ENCODE data around the gene NME3.

The NME3 gene

DNA sequence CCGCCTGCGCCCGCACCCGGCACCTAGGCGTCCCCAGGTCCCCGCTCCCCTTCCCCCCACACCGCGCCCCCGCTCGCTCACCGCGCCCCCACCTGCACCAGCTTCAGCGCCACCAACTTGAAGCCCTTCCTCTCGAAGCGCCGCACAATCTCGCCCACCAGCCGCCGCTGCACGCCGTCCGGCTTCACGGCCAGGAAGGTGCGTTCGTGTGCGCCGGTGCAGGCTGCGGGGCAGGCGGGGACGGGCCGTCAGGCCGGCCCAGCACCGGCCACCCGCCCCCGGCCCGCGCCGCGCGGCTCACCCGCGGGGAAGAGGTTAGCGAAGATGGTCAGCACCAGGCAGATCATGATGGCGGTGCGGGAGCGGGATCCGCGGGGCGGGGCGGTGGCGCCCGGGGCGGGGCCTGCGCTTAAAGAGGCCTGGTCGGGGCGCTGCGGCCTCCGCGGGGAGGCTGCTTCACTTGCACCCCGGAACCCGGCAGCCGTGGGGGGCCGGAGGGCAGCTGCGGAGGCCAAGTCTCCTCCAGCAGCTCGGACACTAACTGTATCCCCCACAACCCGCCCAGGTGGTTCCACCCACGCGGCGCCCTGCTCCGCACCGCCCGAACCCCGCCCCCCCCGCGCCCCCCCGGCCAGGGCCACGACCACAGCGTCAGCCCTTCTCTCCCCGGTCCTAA lies at the start of gene NME3:
TSS of gene NME3 (minus strand) at position 356 of the 676 bp plus-strand sequence. CDS start at position 347, 9 bp downstream.
- CTCF ChIA-PET = interaction anchor here (0.6 to 1.6 kb wide), 3 partner anchors 11 to 1191 kb away, joined by 4 to 6 read pairs (median 5); no protein-coding TSS in a partner anchor
- peak within 1 kb of the TSS; percentile 92 for H3K27ac ChIP-seq
- TF ChIP-seq, protein P1, sequence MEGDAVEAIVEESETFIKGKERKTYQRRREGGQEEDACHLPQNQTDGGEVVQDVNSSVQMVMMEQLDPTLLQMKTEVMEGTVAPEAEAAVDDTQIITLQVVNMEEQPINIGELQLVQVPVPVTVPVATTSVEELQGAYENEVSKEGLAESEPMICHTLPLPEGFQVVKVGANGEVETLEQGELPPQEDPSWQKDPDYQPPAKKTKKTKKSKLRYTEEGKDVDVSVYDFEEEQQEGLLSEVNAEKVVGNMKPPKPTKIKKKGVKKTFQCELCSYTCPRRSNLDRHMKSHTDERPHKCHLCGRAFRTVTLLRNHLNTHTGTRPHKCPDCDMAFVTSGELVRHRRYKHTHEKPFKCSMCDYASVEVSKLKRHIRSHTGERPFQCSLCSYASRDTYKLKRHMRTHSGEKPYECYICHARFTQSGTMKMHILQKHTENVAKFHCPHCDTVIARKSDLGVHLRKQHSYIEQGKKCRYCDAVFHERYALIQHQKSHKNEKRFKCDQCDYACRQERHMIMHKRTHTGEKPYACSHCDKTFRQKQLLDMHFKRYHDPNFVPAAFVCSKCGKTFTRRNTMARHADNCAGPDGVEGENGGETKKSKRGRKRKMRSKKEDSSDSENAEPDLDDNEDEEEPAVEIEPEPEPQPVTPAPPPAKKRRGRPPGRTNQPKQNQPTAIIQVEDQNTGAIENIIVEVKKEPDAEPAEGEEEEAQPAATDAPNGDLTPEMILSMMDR (conservative IDR thresholded peaks at IDR 0.05; ENCODE audit: low read depth) = no peak
- peak; percentile 63 for DNase-seq (ENCODE audit: low spot score)
- POLR2A ChIA-PET (ENCODE audit: low non-redundant PET) = interaction anchor here (0.9 to 1.4 kb wide), 4 partner anchors 11 to 70 kb away, joined by 3 to 6 read pairs (median 4); partner anchors contain the start of genes NUBP2 and SPSB3

DNA sequence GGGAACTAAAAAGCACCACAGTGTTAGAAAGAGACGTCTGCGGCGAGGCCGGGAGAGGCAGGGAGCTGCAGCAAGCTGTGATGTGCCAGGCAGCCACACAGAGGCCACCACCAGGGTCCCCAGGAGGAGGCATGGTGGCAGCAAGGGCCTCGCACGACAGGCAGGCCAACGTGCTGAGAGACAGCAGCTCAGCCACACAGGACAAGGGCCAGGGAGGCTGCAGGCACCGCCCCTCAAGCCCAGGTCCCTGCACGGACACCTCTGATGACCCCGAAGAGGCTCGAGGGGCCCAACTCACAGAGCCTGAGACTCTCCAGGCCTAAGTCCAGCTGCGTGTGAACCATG lies 49.6 kb upstream of the NME3 start:
- POLR2A ChIA-PET (ENCODE audit: low non-redundant PET) = no interaction called here
- no peak for DNase-seq (ENCODE audit: low spot score)
- CTCF ChIA-PET = interaction anchor here (0.6 kb wide), 2 partner anchors 69 to 244 kb away, joined by 3 to 4 read pairs; no protein-coding TSS in a partner anchor
- peak overlapping the region; percentile 27; the same call in 1 of the 2 replicates for H3K27ac ChIP-seq
- TF ChIP-seq, protein P1 (conservative IDR thresholded peaks at IDR 0.05; ENCODE audit: low read depth) = no peak

DNA sequence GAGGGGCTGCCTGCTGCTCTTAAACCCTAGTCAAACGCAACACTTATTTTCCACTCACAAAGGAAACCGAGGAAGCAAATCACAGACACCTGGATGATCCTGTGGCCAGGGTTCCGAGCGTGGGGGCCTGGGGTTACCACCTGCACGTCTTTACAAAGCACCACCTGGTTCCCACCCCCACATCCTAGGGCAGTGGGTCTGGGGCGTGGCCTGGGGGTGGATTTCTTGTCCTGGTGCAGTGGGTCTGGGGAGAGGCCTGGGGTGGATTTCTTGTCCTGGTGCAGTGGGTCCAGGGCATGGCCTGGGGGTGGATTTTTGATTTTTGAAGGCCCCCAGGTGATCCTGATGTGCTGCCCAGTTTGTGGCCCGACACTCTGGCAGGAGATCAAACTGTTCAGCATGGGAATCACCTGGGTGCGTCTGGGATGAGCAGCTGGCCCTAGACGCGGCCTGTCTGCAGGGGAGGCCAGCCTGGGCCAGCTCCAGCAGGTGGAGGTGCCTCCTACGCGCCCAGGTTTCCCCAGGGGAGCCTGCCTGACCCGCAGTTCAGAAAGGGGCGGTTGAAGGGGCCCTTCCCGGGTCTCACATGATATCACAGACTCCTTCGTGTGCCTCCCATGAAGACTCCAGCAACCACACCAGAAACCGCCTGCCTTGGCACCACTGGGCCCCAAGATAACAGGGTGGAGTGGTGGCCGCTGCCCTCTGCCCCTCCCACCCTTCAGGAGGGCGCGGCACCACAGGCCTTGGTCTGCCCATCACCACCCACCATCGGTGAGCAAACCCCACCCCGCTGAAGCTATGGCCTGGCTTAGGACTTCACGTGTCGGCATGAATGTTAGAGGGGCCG lies 49.0 kb upstream of the NME3 start:
- TF ChIP-seq, protein P1 (conservative IDR thresholded peaks at IDR 0.05; ENCODE audit: low read depth) = no peak
- H3K27ac ChIP-seq = peak overlapping the region; percentile 12; the same call in 1 of the 2 replicates
- CTCF ChIA-PET = interaction anchor here (0.6 kb wide), 2 partner anchors 69 to 244 kb away, joined by 3 to 4 read pairs; no protein-coding TSS in a partner anchor
- DNase-seq (ENCODE audit: low spot score) = no peak
- POLR2A ChIA-PET (ENCODE audit: low non-redundant PET) = no interaction called here

DNA sequence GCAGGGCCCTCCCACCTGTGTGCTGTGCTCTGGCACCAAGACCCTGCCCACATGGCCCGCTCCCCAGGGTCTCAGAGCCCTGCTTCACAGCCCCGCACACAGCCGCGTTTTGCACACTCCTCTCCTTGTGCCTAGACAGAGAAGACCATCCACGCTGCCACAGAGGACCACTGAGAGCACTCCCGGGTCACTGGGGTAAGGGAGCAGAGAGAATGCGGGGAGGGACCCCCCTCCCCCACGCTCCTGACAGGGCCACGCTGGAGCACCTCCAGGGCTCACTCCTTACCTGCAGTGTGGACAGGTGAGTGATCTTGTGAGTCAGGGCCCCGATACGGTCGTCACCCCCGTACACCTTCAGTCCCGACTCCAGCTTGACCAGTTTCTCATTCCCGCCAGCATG lies 48.3 kb upstream of the NME3 start:
- DNase-seq (ENCODE audit: low spot score) = no peak
- TF ChIP-seq, protein P1 (conservative IDR thresholded peaks at IDR 0.05; ENCODE audit: low read depth) = no peak
- no peak overlapping the region for H3K27ac ChIP-seq
- CTCF ChIA-PET = no interaction called here
- POLR2A ChIA-PET (ENCODE audit: low non-redundant PET) = no interaction called here

DNA sequence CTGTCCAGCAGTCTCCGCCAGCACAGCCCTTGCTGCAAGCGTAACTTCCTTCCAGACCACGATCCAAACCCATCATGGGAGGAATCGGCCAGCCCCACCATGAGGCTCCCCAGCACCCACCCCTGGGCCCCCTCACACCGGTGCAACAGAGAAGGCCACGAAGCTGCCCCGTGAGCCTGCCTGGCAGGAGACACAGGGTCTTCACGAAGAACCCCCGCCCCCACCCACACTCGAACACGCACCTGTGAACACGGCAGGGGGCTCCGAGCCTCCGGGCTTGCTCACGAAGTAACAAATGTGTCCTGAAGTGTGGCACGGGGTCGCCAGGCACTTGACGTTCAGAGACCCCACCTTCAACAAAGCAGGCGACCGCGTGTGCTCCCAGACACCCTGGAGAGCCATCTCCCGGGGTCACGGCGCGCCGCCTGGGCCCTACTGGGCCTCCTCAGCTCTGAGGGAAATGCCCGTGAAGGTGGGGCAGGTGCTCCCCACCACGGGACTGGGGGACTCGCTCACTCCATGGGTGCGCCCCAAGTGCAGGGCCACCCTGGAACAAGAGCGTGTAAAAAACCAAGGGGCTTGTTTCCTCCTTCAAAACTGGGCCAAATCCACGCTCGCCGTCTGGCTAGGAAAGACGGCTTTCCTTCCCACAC lies 47.7 kb upstream of the NME3 start:
- ChIA-PET CTCF (no interaction called here), POLR2A (ENCODE audit: low non-redundant PET) (no interaction called here)
- no peak overlapping the region for H3K27ac ChIP-seq
- TF ChIP-seq, protein P1 (conservative IDR thresholded peaks at IDR 0.05; ENCODE audit: low read depth) = no peak
- no peak for DNase-seq (ENCODE audit: low spot score)

DNA sequence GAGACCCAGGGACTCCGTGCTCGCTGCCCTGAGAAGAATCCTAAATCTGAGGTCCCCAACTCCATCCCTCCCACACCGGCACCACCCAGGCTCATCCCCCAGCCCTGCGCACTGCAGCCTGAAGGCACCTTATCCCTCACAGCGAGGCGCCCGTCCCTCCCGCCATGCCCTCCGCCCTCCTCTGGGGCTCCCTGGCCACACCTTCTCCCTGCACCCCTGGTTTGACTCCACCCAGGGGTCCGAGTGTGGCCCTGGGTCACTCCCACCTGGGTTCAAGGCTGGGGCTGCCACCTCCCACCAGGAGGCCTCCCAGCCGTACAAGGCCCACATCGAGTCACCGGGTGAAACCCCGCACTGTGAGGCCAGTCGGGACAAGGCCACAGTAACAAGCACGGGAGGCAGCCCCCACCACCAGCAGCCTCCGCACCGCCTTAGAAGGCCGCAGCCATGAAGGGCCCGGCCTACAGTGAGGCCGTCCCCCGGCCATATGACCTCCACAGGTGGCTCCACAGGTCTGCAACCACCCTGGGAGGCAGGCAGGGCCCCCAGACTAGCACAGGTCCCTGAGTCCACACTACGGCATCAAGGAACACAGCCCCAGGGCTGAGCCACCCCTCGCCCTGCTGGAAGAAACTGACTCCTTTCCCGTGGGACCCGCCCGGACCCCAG lies 47.0 kb upstream of the NME3 start:
- TF ChIP-seq, protein P1 (conservative IDR thresholded peaks at IDR 0.05; ENCODE audit: low read depth) = no peak
- CTCF ChIA-PET = no interaction called here
- POLR2A ChIA-PET (ENCODE audit: low non-redundant PET) = no interaction called here
- no peak overlapping the region for H3K27ac ChIP-seq
- DNase-seq (ENCODE audit: low spot score) = no peak
